ENCODE data around the gene TMEM37.

TMEM37 gene

DNA sequence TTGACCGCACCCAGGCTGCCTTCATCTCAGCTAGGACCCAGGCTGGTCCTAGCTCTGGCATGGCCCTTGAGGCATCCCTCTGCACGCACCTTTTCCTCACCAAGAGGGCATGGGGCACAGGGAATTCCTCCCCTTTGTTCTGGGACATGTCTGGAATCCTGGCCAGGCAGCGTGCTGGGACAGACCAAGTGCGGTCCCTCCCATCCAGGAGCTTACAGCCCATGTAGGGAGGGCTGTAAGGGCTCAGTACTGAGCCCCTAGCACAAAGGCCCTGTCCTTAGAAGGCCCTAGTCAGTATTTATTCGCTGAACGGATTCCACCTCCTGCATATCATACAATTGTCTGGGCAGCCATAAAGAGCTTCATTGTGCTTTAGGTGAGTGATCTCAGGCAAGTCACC, 3.0 kb downstream of the TMEM37 start:
- no peak for DNase-seq

- no peak for DNase-seq
Measured at GRCh38 chr2:119435081-119435952, 3.7 kb downstream of the TMEM37 start.

GRCh38 chr2:119435953-119436297, 4.3 kb downstream of the TMEM37 start:
- no peak for DNase-seq

GRCh38 chr2:119436993-119437772, 5.5 kb downstream of the TMEM37 start:
- no peak for DNase-seq

DNA sequence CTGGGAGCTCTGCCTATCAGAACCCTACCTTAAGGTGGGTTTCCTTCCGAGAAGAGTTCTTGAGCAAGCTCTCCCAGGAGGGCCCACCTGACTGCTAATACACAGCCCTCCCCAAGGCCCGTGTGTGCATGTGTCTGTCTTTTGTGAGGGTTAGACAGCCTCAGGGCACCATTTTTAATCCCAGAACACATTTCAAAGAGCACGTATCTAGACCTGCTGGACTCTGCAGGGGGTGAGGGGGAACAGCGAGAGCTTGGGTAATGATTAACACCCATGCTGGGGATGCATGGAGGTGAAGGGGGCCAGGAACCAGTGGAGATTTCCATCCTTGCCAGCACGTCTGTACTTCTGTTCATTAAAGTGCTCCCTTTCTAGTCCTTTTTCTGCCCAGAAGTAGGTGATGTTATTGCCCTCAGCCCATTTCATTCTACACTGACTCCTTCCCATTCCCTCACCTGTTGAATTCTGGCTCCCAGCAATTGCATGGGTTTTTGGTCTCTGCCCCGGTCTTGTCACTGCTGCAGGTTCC, 6.5 kb downstream of the TMEM37 start:
- no peak for DNase-seq

DNA sequence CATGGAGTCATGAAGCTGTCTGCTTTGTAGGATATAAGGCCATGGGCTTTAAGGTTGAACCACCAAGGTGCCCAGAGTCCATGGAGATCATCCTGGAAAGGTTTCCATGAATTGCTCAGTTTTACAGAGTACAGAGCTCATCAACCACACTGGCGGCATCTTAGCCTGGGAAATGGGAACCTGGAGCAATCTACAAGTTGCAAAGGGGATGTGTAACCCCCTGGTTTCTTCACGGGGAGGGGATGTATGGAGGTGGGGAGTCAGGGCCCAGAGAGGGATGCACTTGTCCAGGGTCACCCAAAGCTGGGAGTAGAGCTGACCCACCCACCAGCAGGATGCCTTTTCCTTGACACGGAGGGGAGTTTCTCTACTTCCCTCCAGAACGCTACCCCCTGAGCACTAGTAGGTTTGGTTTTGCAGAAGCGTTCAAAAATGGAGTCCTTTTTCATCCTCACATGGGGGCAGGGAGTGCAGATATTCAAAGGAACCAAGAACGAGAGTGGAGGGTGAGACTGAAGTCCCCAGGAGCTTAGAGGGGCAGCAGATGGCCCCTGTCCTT, 7.2 kb downstream of the TMEM37 start:
- DNase-seq: no peak

- no peak for DNase-seq
Measured at GRCh38 chr2:119439574-119440500, 8.2 kb downstream of the TMEM37 start.

DNA sequence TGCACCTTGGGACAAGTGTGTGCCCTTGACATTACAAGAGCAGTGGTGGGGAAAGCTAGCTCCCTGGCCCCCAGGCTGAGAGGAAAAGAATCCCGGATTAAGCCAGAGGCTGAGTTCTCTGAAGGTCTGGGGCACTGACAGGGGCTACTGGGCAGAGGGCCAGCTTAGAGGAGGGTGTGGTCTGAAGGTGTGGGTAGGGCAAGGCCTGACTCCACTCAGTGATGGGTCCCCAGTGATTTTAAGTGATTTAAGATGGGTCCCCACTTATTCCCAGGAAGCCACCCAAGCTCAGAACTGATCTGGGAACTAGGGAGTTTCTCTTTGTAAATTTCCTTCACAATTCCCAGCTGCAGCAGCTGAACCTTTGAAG, 8.8 kb downstream of the TMEM37 start:
- DNase-seq: no peak

- no peak for DNase-seq
Measured at GRCh38 chr2:119440873-119441272, 9.2 kb downstream of the TMEM37 start.

DNA sequence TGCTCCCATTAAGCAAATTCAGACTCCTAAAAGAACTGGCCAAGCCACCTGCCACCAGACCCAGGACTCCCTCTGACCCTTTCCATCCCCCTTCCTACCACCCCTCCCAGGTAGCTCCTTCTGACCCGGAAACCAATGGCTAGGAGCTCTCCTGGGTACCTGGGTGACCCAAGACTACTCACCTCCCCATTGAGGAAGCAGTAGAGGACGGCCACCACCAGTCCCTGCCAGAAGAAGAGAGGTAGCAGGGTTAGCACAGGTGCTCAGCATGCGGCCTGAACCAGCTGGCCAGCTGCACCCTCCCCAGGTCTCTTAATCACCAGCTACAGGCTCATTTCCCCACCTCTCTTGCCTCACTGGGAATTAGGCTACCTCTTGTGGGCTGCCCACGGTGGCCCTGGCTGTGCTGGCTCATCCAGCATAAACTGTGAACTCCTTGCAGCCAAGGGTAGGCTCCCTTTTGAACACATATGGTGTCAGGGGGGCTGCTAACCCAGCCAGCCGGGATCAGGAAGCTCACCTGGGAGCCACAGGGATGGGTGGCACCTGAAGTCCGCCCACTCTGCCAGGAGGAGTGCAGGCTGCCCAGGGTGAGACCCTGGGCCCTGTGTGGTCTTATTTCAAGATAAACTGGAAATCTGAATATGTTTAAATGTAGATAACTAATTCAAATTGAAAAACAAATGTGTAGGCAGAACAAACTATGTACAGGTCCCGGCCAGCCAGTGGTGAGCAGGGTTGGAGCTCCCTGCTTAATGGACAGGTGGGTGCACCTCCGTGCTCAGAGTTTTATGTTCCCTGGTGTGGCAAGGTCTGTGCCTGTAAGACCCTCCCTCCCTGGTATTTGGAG, 9.9 kb downstream of the TMEM37 start:
- no peak for DNase-seq

GRCh38 chr2:119442226-119442619, 10.6 kb downstream of the TMEM37 start:
- DNase-seq: no peak

DNA sequence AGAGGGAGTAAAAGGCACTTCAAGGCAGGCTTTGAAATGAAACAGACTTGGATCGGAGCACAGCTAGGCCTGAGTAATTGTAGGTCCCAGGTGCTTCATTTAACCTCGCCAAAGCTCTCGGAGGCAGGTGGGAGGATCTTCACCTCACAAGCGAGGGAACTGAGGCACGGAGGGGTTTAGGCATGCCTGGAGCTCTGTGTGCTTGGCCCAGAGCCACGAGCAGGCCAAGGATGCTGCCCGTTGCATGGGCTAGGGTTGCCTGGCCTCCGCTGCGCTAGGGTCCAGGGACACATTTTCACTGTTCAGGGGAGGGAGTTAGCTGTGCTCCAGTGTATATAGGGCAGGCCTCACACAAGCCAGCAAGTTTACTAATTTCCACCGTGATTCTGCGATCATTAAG, 11.2 kb downstream of the TMEM37 start:
- DNase-seq: no peak

DNA sequence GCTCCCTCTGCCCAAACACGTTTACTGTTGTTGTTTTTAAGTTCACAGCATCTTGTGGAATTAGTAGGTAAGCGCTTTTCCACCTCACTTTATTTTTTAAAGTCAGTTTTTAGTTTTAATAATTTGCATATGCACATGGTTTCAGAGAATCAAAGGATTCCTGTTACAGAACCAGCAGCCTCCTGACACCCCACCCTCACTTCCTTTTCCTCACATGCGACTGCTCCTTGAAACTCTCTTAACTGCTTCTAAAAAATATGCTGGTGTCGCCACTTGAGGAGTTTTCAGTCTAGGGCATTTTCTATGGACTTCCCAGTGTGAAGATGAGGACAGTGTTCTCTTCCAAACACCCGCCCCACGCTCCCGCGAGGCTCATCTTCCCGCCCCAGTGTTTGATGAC, 14.4 kb downstream of the TMEM37 start:
- DNase-seq: no peak

DNA sequence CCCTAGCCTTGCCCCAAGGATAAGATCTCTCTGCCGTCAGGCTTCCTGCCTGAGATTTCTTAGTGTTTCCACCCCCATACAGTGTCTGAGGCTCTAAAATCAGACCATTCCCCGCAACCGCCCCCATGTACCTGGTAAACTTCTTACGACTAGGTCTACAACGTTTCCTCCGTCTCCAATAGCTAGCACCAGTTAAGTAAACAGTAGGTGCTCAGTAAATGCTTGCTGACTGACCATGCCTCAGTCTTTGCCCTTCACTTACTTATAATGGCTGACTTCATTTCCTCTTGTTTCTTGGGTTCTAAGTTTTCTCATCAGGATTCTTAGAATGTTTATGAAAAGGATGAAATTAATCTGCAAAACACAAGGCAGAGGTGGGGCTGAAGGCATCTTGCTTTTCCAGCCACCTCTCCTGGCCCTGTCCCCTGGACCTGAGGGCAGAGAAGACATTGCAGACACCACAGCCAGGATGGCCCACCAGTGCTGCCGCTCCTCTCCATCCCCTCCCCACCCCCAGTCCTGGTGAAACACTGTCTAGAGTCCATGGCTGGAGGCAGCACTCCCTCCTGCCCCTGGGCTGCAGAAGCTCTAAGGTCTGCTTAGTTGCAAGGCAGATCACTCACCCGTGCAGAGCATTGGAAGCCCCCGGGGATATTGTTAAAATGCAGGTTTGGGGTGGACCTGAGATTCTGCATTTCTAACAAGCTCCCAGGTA, 16.9 kb downstream of the TMEM37 start:
- DNase-seq: no peak

- DNase-seq: no peak
Measured at GRCh38 chr2:119449521-119449920, 17.9 kb downstream of the TMEM37 start.

GRCh38 chr2:119451336-119452050, 19.8 kb downstream of the TMEM37 start:
- DNase-seq: no peak

DNA sequence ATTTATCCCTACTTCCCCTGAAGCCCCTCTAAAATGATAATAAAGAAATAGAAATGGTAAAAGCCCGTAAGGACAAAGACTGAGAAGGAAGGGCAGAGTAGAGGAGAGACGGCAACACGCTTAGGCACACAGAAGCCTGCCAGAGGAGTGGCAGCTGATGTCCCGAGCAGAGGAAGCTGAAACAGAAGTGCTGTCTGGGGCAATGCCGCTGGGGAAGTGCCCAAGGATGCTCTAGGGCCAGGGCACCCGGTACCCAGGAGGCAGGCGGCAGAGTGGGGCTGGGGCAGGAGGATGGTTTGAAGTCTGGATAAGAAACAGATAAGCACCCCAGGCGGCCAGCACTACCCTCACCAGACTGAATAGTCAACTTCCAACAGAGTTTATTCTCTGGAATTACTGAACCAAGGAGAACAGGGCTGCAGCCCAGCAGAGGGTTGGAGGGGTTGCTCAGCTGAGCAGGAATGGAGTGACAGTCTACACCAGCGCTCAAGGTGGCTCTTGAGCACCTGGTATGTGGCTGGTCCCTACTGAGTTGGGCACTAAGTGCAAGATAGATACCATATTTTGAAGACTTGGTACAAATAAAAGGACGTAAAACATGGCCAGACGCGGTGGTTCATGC, 22.4 kb downstream of the TMEM37 start:
- no peak for DNase-seq

DNA sequence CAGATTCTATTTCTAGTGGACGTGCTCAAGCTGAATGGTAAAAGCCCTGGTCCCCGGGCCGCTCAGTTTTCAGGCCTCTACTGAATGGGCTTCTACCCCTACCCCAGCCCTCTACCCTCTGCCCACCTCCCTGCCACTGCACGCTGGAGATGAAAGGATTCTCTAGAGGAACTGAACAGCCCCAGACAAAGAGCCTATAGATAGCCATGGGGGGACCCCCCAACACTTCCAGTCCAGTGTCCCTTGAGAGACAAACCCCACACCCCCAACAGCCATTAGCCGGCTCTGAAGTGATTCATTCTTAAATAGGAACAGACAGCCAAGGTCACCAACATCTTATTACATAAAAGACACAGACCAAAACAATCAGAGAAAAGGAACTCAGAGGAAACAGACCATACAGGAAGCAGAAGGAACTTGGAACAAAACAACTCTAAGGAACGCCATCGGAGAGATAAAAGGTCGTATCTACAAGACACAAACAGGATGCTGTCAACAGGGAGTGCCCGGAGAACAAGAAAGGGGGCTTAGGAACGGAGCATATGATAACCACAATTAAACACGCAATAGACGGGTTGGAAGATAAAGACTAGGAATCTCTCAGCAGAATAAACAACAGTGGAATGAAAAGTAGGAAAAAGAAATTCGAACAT, 23.5 kb downstream of the TMEM37 start:
- no peak for DNase-seq

DNA sequence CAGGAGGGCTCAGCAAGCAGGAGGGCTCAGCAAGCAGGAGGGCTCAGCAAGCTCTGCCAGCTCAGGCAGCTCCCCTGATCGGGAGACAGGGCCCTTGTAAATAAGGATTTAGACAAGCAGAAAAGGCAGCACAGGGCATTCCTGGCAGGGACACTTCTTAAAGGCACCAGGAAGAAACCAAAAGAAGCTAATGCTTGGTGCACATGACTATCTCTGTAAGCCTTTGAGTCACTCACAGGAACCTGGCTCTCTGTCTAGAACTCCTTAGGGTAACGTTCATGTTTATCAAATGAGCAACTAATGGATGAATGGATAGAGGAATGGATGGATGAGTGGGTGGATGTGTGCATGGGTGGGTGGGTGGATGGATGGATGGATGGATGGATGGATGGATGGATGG, 28.4 kb downstream of the TMEM37 start:
- DNase-seq: no peak
